HG02852 (cell line): ENCODE data around the gene FBXW11.

Experiments
- ATAC-seq: cut with Tn5 transposase; IDR thresholded peaks from one replicate; pipeline ENCODE4 v1.9.1; 2021; ENCODE audit warnings: mild to moderate bottlenecking, moderate library complexity; ENCODE audit not compliant: unreplicated experiment

Gene FBXW11

GRCh38 chr5:171872666-171873065 lies 133.8 kb downstream of the FBXW11 start:
- no peak for ATAC-seq

GRCh38 chr5:171871711-171872110 lies 134.7 kb downstream of the FBXW11 start:
- ATAC-seq: no peak

- no peak for ATAC-seq
Observed at GRCh38 chr5:171869956-171870355, 136.5 kb downstream of the FBXW11 start.

- no peak for ATAC-seq
Observed at GRCh38 chr5:171868236-171868635, 138.2 kb downstream of the FBXW11 start.

GRCh38 chr5:171867786-171868185 lies 138.7 kb downstream of the FBXW11 start:
- ATAC-seq: no peak

GRCh38 chr5:171865471-171865870 lies 141.0 kb downstream of the FBXW11 start:
- ATAC-seq: no peak

GRCh38 chr5:171863935-171864334 lies 142.5 kb downstream of the FBXW11 start:
- no peak for ATAC-seq

- ATAC-seq: no peak
Observed at GRCh38 chr5:171862624-171863023, 143.8 kb downstream of the FBXW11 start.

- ATAC-seq: no peak
Observed at GRCh38 chr5:171861381-171861780, 145.1 kb downstream of the FBXW11 start.

GRCh38 chr5:171858303-171858702 lies 148.1 kb downstream of the FBXW11 start:
- no peak for ATAC-seq

- no peak for ATAC-seq
Observed at GRCh38 chr5:171857489-171857876, 149.0 kb downstream of the FBXW11 start.

GRCh38 chr5:171855798-171856763 lies 150.4 kb downstream of the FBXW11 start:
- ATAC-seq: no peak

- no peak for ATAC-seq
Observed at GRCh38 chr5:171855265-171855664, 151.2 kb downstream of the FBXW11 start.

- no peak for ATAC-seq
Observed at GRCh38 chr5:171852255-171852681, 154.2 kb downstream of the FBXW11 start.

- ATAC-seq: no peak
Observed at GRCh38 chr5:171851251-171851650, 155.2 kb downstream of the FBXW11 start.

- no peak for ATAC-seq
Observed at GRCh38 chr5:171850324-171850947, 156.0 kb downstream of the FBXW11 start.

GRCh38 chr5:171849585-171850323 lies 156.7 kb downstream of the FBXW11 start:
- no peak for ATAC-seq

- ATAC-seq: no peak
Observed at GRCh38 chr5:171848911-171849520, 157.4 kb downstream of the FBXW11 start.

GRCh38 chr5:171848486-171848885 lies 158.0 kb downstream of the FBXW11 start:
- no peak for ATAC-seq

GRCh38 chr5:171848006-171848405 lies 158.4 kb downstream of the FBXW11 start:
- no peak for ATAC-seq

- no peak for ATAC-seq
Observed at GRCh38 chr5:171847026-171847425, 159.4 kb downstream of the FBXW11 start.
